Measurements from ENCODE around the gene SLC22A7.

DNA sequence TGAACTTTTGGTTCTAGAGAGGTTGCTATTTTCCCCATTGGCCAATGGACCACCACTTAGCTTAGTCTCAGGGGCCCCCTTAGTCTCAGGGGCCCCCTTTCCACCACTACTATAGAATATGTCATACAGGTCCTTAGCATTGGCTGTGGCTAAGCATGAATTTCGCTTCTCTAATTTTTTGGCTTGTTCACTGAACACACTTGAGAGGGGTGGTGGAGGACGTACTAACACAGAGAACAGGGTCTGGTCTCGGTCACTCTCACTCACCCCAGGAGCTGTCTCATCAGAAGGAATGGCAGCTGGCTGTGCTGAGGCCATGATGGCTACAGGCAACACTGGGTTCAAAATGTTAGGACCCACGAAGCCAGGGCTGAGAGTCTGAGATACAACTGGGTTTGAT is 41.1 kb downstream of the SLC22A7 start:
- TF ChIP-seq, protein P1, sequence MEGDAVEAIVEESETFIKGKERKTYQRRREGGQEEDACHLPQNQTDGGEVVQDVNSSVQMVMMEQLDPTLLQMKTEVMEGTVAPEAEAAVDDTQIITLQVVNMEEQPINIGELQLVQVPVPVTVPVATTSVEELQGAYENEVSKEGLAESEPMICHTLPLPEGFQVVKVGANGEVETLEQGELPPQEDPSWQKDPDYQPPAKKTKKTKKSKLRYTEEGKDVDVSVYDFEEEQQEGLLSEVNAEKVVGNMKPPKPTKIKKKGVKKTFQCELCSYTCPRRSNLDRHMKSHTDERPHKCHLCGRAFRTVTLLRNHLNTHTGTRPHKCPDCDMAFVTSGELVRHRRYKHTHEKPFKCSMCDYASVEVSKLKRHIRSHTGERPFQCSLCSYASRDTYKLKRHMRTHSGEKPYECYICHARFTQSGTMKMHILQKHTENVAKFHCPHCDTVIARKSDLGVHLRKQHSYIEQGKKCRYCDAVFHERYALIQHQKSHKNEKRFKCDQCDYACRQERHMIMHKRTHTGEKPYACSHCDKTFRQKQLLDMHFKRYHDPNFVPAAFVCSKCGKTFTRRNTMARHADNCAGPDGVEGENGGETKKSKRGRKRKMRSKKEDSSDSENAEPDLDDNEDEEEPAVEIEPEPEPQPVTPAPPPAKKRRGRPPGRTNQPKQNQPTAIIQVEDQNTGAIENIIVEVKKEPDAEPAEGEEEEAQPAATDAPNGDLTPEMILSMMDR (IDR thresholded peaks at IDR 0.05 in 4 of 5, conservative IDR thresholded peaks at IDR 0.05 in 1 of 5) = no peak
- no peak for TF ChIP-seq POLR2A (IDR thresholded peaks at IDR 0.05)

Data from gastrocnemius medialis (tissue), 4 donors.